HG03575 (cell line): ENCODE results near the gene HSP90AB1.

ENCODE experiments used
- ATAC-seq: cut with Tn5 transposase; IDR thresholded peaks from one replicate; pipeline ENCODE4 v1.9.1; 2021; ENCODE audit not compliant: unreplicated experiment, insufficient number of reproducible peaks, low FRiP score; ENCODE audit errors: extremely low read depth

The HSP90AB1 gene

GRCh38 chr6:44250718-44251123, 3.8 kb downstream of the HSP90AB1 start:
- ATAC-seq = no peak

GRCh38 chr6:44251576-44252524, 4.9 kb downstream of the HSP90AB1 start:
- ATAC-seq = no peak

- no peak for ATAC-seq
Observed at GRCh38 chr6:44253307-44254101, 6.6 kb downstream of the HSP90AB1 start.

GRCh38 chr6:44254191-44255104, 7.5 kb downstream of the HSP90AB1 start:
- no peak for ATAC-seq

GRCh38 chr6:44255105-44255808, 8.4 kb downstream of the HSP90AB1 start:
- no peak for ATAC-seq

- no peak for ATAC-seq
Observed at GRCh38 chr6:44255871-44256774, 9.2 kb downstream of the HSP90AB1 start.

GRCh38 chr6:44256775-44257024, 9.8 kb downstream of the HSP90AB1 start:
- ATAC-seq = no peak

GRCh38 chr6:44257025-44257752, 10.3 kb downstream of the HSP90AB1 start, which contains the start of gene SLC35B2:
SLC35B2 (minus strand) TSS chr6:44257528; CDS start chr6:44257410, 118 bp downstream.
- ATAC-seq = no peak

- no peak for ATAC-seq
Observed at GRCh38 chr6:44257753-44258324, 10.9 kb downstream of the HSP90AB1 start.

- ATAC-seq = no peak
Observed at GRCh38 chr6:44258325-44258863, 11.5 kb downstream of the HSP90AB1 start.

- ATAC-seq = no peak
Observed at GRCh38 chr6:44258921-44259320, 12.0 kb downstream of the HSP90AB1 start.

- ATAC-seq = no peak
Observed at GRCh38 chr6:44260011-44260410, 13.1 kb downstream of the HSP90AB1 start.

- ATAC-seq = no peak
Observed at GRCh38 chr6:44260451-44261297, 13.8 kb downstream of the HSP90AB1 start.

GRCh38 chr6:44261581-44261980, 14.7 kb downstream of the HSP90AB1 start:
- no peak for ATAC-seq

GRCh38 chr6:44262467-44263353, 15.8 kb downstream of the HSP90AB1 start:
- no peak for ATAC-seq
